ENCODE measurements around the gene IL15RA. TPM values are rescaled to one million over a fixed set of nuclear protein-coding genes. Genes with fewer than 3 reads are reported as not detected.

IL15RA gene
- total and polyA plus RNA-seq, 10 of the 15 experiments (the other 5 are each of a cell fraction or from before 2014, with no cell fraction given), result 2.0 to 14.8 (median 12.1) TPM

GRCh38 chr10:5999440-6000165 lies 22.3 kb upstream of the IL15RA start:
- RAD21 ChIA-PET (ENCODE audit: unreplicated experiment), result no interaction called here
- Histone ChIP-seq H3K4me2 (ENCODE audit: control insufficient read depth, insufficient read depth) (no peak overlapping the region), H3K27ac (ENCODE audit: control insufficient read depth, insufficient read depth) (no peak overlapping the region), H3K36me3 (ENCODE audit: control insufficient read depth in 2 of 2, insufficient read depth in 2 of 2, low read length in 1 of 2) (no peaks in the 10 kb centered on the region), H3K9ac (ENCODE audit: control insufficient read depth, insufficient read depth, low read length) (no peak overlapping the region), H4K20me1 (ENCODE audit: control insufficient read depth, insufficient read depth) (no peaks in the 10 kb centered on the region), H3K27me3 (replicated peaks in 1 of 2; ENCODE audit: control insufficient read depth in 2 of 2, insufficient read depth in 2 of 2, low read length in 1 of 2) (peaks cover 0 to 1% of the 10 kb centered on the region in 2 experiments; a peak in 1 of 4 replicates), H3K9me3 (replicated peaks; ENCODE audit: control insufficient read depth, insufficient read depth, low read length) (no peaks in the 10 kb centered on the region), H2AFZ (ENCODE audit: control insufficient read depth, low read depth, low read length) (no peak overlapping the region), H3K79me2 (ENCODE audit: control insufficient read depth, insufficient read depth, low read length) (no peaks in the 10 kb centered on the region), H3K4me3 (no peak overlapping the region), H3K4me1 (ENCODE audit: control insufficient read depth, insufficient read depth, low read length) (peaks cover 2% of the 10 kb centered on the region; the same call in 1 of the 2 replicates)
- SMC1A ChIA-PET (ENCODE audit: uncharacterized antibody, unreplicated experiment), result interaction anchor here (0.7 kb wide), 1 partner anchor 14 kb away, joined by 3 read pairs; no protein-coding TSS in a partner anchor
- FAIRE-seq, result no peak
- no peak for DNase-seq (ENCODE audit: low read depth, low spot score)
- BruUV-seq (replicated peaks), result no TSS peak
- ATAC-seq, result no peak
- intact Hi-C loops (cut with micrococcal nuclease; ENCODE audit: unreplicated experiment), result no loop called here
- POLR2A ChIA-PET, result no interaction called here
- 50% methylated on average over 20 of the region's 20 CpGs for WGBS (ENCODE audit: insufficient coverage, insufficient replicate concordance, low lambda C conversion rate, missing lambda C conversion rate)
- in situ Hi-C loops (cut with MboI), result no loop called here
- CTCF ChIA-PET, result no interaction called here
- TF ChIP-seq ZNF687 (IDR thresholded peaks at IDR 0.05), result no peak
- TF ChIP-seq RFX5 (IDR thresholded peaks at IDR 0.05; ENCODE audit: low read depth, low read length), result no peak
- TF ChIP-seq RELB (IDR thresholded peaks at IDR 0.05; ENCODE audit: low read depth), result no peak
- no peak for TF ChIP-seq CBX3 (IDR thresholded peaks at IDR 0.05; ENCODE audit: borderline replicate concordance, low read depth)
- TF ChIP-seq NFIC (IDR thresholded peaks at IDR 0.05; ENCODE audit: low read depth, low read length), result no peak
- no peak for TF ChIP-seq EP300 (IDR thresholded peaks at IDR 0.05; ENCODE audit: borderline replicate concordance in 1 of 2, control insufficient read depth in 1 of 2, low read depth in 2 of 2, low read length in 2 of 2)
- no peak for TF ChIP-seq JUND (IDR thresholded peaks at IDR 0.05; ENCODE audit: low read depth, low read length)
- no peak for TF ChIP-seq PAX5 (IDR thresholded peaks at IDR 0.05; ENCODE audit: borderline replicate concordance, low read depth, low read length)
- no peak for TF ChIP-seq PAX8 (IDR thresholded peaks at IDR 0.05)
- TF ChIP-seq STAT1 (conservative IDR thresholded peaks at IDR 0.05), result no peak
- no peak for TF ChIP-seq SMARCA5 (IDR thresholded peaks at IDR 0.05)
- TF ChIP-seq ZZZ3 (IDR thresholded peaks at IDR 0.05; ENCODE audit: control insufficient read depth, insufficient read length, low read depth), result no peak
- no peak for TF ChIP-seq PRDM15 (CRISPR knock-in tag; IDR thresholded peaks at IDR 0.05)
- TF ChIP-seq ATF7 (IDR thresholded peaks at IDR 0.05; ENCODE audit: low read depth), result no peak
- no peak for TF ChIP-seq TCF7 (IDR thresholded peaks at IDR 0.05; ENCODE audit: borderline replicate concordance)

All from GM12878 (cell line).